NCI-H82 (cell line): ENCODE results near the gene TUBGCP5.
A peak's percentile ranks its signal among the peaks of the same experiment; 100 is the strongest.
"Not testable (repeated sequence)": the region's sequence is repeated elsewhere in the genome, so short reads cannot be mapped to it uniquely, and the experiment has no call there.

Source experiments
- DNase-seq: peaks from one replicate; lab custom pipeline; 2025; lab: John Stamatoyannopoulos, UW

Gene TUBGCP5

GRCh38 chr15:23039143-23039916 is at the start of gene TUBGCP5:
TSS of gene TUBGCP5 (minus strand) at chr15:23039569. CDS start at chr15:23039543, 26 bp downstream.
- DNase-seq = peak; percentile 98

GRCh38 chr15:23083115-23083514 is 43.7 kb upstream of the TUBGCP5 start:
- no peak for DNase-seq

- DNase-seq = not testable (repeated sequence)
Observed at GRCh38 chr15:23081996-23082737, 42.8 kb upstream of the TUBGCP5 start.

GRCh38 chr15:23081271-23081670 is 41.9 kb upstream of the TUBGCP5 start:
- no peak for DNase-seq

GRCh38 chr15:23079766-23080165 is 40.4 kb upstream of the TUBGCP5 start:
- no peak for DNase-seq

GRCh38 chr15:23075927-23076326 is 36.6 kb upstream of the TUBGCP5 start:
- DNase-seq = no peak

- DNase-seq = no peak
Observed at GRCh38 chr15:23074684-23075083, 35.3 kb upstream of the TUBGCP5 start.

GRCh38 chr15:23073890-23074646 is 34.7 kb upstream of the TUBGCP5 start:
- DNase-seq = peak; percentile 7

- no peak for DNase-seq
Observed at GRCh38 chr15:23072633-23073032, 33.3 kb upstream of the TUBGCP5 start.

- peak; percentile 12 for DNase-seq
Observed at GRCh38 chr15:23069496-23070166, 30.3 kb upstream of the TUBGCP5 start.

GRCh38 chr15:23067416-23067815 is 28.0 kb upstream of the TUBGCP5 start:
- DNase-seq = no peak

- DNase-seq = no peak
Observed at GRCh38 chr15:23065836-23066235, 26.5 kb upstream of the TUBGCP5 start.

GRCh38 chr15:23064156-23064555 is 24.8 kb upstream of the TUBGCP5 start:
- DNase-seq = no peak

GRCh38 chr15:23057707-23058106 is 18.3 kb upstream of the TUBGCP5 start:
- no peak for DNase-seq

GRCh38 chr15:23055316-23055715 is 15.9 kb upstream of the TUBGCP5 start:
- DNase-seq = no peak

GRCh38 chr15:23052522-23052921 is 13.2 kb upstream of the TUBGCP5 start:
- DNase-seq = no peak

GRCh38 chr15:23050708-23051107 is 11.3 kb upstream of the TUBGCP5 start:
- DNase-seq = no peak

GRCh38 chr15:23049984-23050628 is 10.7 kb upstream of the TUBGCP5 start:
- no peak for DNase-seq

- not testable (repeated sequence) for DNase-seq
Observed at GRCh38 chr15:23048572-23049282, 9.4 kb upstream of the TUBGCP5 start.

- DNase-seq = not testable (repeated sequence)
Observed at GRCh38 chr15:23043987-23044386, 4.6 kb upstream of the TUBGCP5 start.

- DNase-seq = not testable (repeated sequence)
Observed at GRCh38 chr15:23043535-23043934, 4.2 kb upstream of the TUBGCP5 start.
